ENCODE data around the gene MARCHF10.

DNA sequence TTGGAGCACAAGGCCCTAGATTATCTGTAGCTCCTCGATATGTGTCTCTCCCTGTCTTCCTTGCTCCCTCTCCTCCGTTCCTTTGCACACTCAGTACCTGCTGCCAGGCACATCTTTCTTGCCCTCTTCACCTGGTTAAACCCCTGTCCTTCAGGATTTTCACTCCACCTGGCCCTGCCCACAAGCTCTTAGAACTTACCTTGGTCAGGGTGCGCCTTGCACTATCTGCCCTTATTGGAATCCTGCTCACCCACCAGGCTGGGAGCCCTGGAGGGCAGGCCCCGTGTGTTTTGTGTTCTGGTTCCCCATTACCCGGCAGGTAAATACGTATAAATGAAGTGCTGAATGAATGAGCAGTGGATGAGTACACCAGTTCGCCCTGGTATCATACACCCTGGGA is 54.6 kb downstream of the MARCHF10 start:
- TF ChIP-seq, protein P1, sequence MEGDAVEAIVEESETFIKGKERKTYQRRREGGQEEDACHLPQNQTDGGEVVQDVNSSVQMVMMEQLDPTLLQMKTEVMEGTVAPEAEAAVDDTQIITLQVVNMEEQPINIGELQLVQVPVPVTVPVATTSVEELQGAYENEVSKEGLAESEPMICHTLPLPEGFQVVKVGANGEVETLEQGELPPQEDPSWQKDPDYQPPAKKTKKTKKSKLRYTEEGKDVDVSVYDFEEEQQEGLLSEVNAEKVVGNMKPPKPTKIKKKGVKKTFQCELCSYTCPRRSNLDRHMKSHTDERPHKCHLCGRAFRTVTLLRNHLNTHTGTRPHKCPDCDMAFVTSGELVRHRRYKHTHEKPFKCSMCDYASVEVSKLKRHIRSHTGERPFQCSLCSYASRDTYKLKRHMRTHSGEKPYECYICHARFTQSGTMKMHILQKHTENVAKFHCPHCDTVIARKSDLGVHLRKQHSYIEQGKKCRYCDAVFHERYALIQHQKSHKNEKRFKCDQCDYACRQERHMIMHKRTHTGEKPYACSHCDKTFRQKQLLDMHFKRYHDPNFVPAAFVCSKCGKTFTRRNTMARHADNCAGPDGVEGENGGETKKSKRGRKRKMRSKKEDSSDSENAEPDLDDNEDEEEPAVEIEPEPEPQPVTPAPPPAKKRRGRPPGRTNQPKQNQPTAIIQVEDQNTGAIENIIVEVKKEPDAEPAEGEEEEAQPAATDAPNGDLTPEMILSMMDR (conservative IDR thresholded peaks at IDR 0.05; ENCODE audit: low read length) = no peak
- no peak for TF ChIP-seq EZH2phosphoT487 (IDR thresholded peaks at IDR 0.05; ENCODE audit: borderline replicate concordance)

Measured in Loucy (cell line).